ENCODE data around the gene CCSAP. TPM values are rescaled to one million over a fixed set of nuclear protein-coding genes. Genes with fewer than 3 reads are reported as not detected.

The CCSAP gene
- total and polyA plus RNA-seq, 11 donors, result 0.94 to 6.2 (median 2.5) TPM

DNA sequence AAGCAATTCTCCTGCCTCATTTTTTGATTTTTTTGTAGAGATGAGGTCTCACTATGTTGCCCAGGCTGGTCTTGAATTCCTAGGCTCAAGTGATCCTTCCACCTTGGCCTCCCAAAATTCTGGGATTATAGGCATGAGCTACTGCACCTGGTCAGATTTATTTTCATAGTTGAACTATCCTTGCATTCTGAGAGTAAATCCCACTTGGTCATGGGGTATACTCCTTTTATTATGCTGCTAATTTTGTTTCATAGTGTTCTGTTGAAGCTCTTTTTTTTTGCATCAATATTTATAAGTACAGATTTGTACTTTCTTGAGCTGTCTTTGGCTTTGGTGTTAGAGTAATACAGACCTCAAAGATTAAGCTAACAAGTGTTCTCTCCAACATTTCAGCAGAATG is 12.8 kb upstream of the CCSAP start:
- DNase-seq (no peak), ATAC-seq (no peak)
- Histone ChIP-seq H3K4me3 (no peak overlapping the region), H3K27ac (no peak overlapping the region), H3K27me3 (peaks cover 0 to 25% (median 0%) of the 10 kb centered on the region in 9 donors), H3K4me1 (no peaks in the 10 kb centered on the region), H3K9me3 (peaks cover 0 to 21% (median 3%) of the 10 kb centered on the region in 12 donors), H3K36me3 (no peaks in the 10 kb centered on the region)
- intact Hi-C loops (cut with DNase I), result no loop called here
- TF ChIP-seq, protein P1, sequence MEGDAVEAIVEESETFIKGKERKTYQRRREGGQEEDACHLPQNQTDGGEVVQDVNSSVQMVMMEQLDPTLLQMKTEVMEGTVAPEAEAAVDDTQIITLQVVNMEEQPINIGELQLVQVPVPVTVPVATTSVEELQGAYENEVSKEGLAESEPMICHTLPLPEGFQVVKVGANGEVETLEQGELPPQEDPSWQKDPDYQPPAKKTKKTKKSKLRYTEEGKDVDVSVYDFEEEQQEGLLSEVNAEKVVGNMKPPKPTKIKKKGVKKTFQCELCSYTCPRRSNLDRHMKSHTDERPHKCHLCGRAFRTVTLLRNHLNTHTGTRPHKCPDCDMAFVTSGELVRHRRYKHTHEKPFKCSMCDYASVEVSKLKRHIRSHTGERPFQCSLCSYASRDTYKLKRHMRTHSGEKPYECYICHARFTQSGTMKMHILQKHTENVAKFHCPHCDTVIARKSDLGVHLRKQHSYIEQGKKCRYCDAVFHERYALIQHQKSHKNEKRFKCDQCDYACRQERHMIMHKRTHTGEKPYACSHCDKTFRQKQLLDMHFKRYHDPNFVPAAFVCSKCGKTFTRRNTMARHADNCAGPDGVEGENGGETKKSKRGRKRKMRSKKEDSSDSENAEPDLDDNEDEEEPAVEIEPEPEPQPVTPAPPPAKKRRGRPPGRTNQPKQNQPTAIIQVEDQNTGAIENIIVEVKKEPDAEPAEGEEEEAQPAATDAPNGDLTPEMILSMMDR (IDR thresholded peaks at IDR 0.05), result no peak
- TF ChIP-seq POLR2A (IDR thresholded peaks at IDR 0.05), result no peak

DNA sequence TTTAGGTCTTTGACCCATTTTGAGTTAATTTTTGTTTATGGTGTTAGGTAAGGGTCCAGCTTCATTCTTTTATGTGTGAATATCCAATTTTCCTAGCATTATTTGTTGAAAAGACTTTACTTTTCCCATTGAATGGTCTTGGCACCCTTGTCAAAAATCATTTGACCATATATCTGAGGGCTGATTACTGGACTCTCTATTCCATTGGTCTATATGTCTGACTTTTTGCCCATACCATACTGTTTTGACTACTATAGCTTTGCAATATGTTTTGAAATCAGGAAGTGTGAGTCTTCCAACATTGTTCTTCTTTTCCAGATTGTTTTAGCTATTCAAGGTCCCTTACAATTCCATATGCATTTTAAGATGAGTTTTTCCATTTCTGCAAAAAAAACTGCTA is 11.4 kb upstream of the CCSAP start:
- Histone ChIP-seq H3K9me3 (peaks cover 0 to 21% (median 3%) of the 10 kb centered on the region in 12 donors), H3K36me3 (no peaks in the 10 kb centered on the region), H3K4me1 (no peaks in the 10 kb centered on the region), H3K4me3 (no peak overlapping the region), H3K27me3 (peaks cover 0 to 26% (median 0%) of the 10 kb centered on the region in 9 donors), H3K27ac (no peak overlapping the region)
- no peak for ATAC-seq
- TF ChIP-seq POLR2A (IDR thresholded peaks at IDR 0.05), result no peak
- TF ChIP-seq, protein P1 (IDR thresholded peaks at IDR 0.05), result no peak
- intact Hi-C loops (cut with DNase I), result no loop called here
- no peak for DNase-seq

DNA sequence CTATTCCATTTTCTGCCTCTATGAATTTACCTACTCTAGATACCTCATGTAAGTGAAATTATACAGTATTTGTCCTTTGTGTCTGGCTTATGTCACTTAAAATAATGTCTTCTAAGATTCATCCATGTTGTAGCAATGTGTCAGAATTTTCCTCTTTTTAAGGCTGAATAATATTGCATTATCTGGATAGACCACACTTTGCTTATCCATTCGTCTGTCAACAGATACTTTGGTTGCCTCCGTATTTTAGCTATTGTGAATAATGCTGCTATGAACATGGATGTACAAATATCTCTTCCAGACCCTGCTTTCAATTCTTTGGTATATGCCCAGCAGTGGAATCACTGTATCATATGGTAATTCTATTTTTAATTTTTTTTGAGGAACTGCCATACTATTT is 10.1 kb upstream of the CCSAP start:
- Histone ChIP-seq H3K27me3 (peaks cover 0 to 27% (median 0%) of the 10 kb centered on the region in 9 donors), H3K9me3 (peaks cover 0 to 21% (median 3%) of the 10 kb centered on the region in 12 donors), H3K36me3 (no peaks in the 10 kb centered on the region), H3K4me3 (no peak overlapping the region), H3K27ac (no peak overlapping the region), H3K4me1 (no peaks in the 10 kb centered on the region)
- 59 to 68% (median 63%) methylated on average over 2 of the region's 2 CpGs for WGBS, 4 donors
- DNase-seq, result no peak
- no peak for TF ChIP-seq POLR2A (IDR thresholded peaks at IDR 0.05)
- TF ChIP-seq, protein P1 (IDR thresholded peaks at IDR 0.05), result no peak
- intact Hi-C loops (cut with DNase I), result no loop called here
- no peak for ATAC-seq

DNA sequence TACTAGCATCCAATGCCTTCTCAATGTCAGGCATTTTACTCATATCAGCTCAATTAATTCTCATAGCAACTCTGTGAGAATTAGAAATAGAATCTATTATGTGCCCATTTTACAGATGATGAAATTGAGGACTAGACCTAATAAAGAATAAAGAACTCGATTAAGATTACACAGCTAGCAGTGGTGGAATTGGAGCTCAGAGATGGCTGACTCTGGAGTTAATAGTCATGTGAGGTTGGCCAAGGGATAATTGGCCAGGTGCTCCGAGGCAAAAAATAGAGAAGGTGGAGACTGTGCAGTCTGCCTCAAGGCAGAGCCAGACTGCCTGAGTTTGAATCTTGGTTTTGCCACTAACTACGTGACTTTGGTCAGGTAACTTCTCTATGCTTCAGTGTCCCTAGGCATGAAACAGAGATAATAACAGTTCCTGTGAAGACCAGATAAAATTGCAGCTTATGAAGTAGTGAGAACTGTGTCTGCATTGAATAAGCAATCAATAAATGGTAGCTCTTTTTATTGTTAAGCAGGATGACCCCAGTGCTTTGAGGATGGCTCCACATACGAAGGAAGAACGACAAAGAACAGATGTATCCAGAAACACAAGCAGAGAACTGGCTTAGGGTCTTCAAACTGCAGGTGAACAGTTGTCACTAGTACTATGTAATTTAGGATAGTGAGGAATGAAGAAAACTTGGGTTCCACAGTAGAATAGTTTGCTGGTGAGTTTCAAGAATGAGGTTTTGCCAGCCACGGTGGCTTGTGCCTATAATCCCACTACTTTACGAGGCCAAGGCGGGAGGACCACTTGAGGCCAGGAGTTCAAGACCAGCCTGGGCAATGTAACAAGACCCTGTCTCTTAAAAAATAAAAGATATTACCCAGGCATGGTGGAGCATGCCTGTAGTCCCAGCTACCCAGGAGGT is 6.9 kb upstream of the CCSAP start:
- WGBS, 4 donors, result 76 to 80% (median 78%) methylated on average over 8 of the region's 8 CpGs
- Histone ChIP-seq H3K4me1 (no peaks in the 10 kb centered on the region), H3K9me3 (peaks cover 0 to 10% (median 0%) of the 10 kb centered on the region in 12 donors), H3K27me3 (peaks cover 0 to 28% (median 0%) of the 10 kb centered on the region in 9 donors), H3K4me3 (no peak overlapping the region), H3K27ac (no peak overlapping the region), H3K36me3 (no peaks in the 10 kb centered on the region)
- TF ChIP-seq, protein P1 (IDR thresholded peaks at IDR 0.05), result no peak
- no peak for TF ChIP-seq POLR2A (IDR thresholded peaks at IDR 0.05)
- ATAC-seq (no peak), DNase-seq (no peak)
- intact Hi-C loops (cut with DNase I), result loop anchor here in 1 of 10 donors (5.0 kb wide), 1 partner anchor 82 kb away; no protein-coding TSS in a partner anchor
